Fibroblast of pulmonary artery (primary cell): Measurements from ENCODE around the gene DCDC2.
"Not testable (repeated sequence)": the region's sequence is repeated elsewhere in the genome, so short reads cannot be mapped to it uniquely, and the experiment has no call there.

Source experiments
- DNase-seq: peaks from one replicate; pipeline ENCODE4 v3.0.0-alpha.2; 2010; ENCODE audit warnings: low read depth
- H3K4me3 ChIP-seq: replicated peaks from 2 replicates; pipeline ENCODE4 v1.5.1; 2011; ENCODE audit warnings: low read depth, mild to moderate bottlenecking, control low read depth, low read length, moderate library complexity
- TF ChIP-seq, protein P1 (sequence below): IDR thresholded peaks from 2 replicates; pipeline ENCODE4 v1.5.1; 2011; ENCODE audit warnings: mild to moderate bottlenecking, control low read depth, low read length, inconsistent platforms; ENCODE audit errors: missing control alignments

The DCDC2 gene

DNA sequence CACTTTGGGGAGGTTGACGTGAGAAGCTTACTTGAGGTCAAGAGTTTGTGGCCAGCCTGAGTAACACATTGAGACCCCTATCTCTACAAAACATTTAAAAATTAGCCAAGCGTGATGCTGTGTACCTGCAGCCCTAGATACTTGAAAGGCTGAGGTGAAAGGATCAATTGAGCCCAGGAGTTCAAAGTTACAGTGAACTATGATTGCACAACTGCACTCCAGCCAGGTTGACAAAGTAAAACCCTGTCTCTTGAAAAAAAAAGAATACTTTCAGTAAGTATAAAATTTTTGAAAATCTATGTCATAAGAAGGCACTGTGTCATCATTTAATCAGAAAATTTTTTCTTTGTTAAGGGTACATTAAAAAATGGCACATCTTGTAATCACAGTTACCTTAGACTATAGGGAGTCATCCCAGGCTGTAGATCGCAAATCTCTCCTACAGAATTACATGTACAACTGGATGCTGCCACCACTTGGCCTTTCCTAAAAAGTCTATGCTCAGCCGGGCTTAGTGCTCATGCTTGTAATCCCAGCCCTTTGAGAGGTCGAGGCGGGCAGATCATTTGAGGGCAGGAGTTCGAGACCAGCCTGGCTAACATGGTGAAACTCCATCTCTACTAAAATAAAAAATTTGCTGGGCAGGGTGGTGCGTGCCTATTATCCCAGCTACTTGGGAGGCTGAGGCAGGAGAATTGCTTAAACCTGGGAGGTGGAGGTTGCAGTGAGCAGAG is 27.8 kb upstream of the DCDC2 start:
- no peak for DNase-seq
- TF ChIP-seq, protein P1, sequence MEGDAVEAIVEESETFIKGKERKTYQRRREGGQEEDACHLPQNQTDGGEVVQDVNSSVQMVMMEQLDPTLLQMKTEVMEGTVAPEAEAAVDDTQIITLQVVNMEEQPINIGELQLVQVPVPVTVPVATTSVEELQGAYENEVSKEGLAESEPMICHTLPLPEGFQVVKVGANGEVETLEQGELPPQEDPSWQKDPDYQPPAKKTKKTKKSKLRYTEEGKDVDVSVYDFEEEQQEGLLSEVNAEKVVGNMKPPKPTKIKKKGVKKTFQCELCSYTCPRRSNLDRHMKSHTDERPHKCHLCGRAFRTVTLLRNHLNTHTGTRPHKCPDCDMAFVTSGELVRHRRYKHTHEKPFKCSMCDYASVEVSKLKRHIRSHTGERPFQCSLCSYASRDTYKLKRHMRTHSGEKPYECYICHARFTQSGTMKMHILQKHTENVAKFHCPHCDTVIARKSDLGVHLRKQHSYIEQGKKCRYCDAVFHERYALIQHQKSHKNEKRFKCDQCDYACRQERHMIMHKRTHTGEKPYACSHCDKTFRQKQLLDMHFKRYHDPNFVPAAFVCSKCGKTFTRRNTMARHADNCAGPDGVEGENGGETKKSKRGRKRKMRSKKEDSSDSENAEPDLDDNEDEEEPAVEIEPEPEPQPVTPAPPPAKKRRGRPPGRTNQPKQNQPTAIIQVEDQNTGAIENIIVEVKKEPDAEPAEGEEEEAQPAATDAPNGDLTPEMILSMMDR, result no peak
- no peak overlapping the region for H3K4me3 ChIP-seq

DNA sequence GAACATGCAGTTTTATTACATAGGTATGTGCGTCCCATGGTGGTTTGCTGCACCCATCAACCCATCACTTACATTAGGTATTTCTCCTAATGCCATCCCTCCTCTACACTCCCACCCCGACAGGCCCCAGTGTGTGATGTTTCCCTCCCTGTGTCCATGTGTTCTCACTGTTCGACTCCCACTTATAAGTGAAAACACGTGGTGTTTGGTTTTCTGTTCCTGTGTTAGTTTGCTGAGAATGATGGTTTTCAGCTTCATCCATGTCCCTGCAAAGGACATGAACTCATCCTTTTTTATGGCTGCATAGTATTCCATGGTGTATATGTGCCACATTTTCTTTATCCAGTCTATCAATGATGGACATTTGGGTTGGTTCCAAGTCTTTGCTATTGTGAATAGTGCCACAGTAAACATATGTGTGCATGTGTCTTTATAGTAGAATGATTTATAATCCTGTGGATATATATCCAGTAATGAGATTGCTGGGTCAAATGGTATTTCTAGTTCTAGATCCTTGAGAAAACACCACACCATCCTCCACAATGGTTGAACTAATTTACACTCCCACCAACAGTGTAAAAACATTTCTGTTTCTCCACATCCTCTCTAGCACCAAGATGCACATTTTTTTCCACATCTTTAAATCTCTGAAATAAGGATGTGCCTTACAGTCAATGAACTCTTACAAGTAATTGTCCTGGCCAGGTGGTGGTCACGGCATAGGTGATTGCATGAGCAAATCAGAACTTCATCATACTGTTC is 26.7 kb upstream of the DCDC2 start:
- DNase-seq, H3K4me3 ChIP-seq: not testable (repeated sequence)

DNA sequence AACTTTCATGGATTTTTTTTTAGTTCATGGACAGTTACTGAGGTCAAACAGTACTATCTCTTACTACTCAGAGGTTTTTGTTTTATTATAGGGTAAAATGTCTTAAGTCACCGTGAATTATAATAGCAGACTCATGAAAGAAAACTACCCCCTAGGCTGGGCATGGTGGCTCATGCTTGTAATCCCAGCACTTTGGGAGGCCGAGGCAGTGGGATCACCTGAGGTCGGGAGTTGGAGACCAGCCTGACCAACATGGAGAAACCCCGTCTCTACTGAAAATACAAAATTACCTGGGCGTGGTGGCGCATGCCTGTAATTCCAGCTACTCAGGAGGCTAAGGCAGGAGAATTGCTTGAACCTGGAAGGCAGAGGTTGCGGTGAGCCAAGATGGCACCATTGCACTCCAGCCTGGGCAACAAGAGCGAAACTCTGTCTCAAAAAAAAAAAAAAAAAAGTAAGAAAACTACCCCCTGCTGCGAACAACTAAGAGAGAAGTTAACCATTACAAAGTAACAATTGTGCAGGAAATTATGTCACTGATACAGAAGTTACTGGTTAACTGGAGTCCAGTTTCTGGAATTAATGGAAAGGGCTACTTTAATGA is 25.1 kb upstream of the DCDC2 start:
- DNase-seq, H3K4me3 ChIP-seq: not testable (repeated sequence)

DNA sequence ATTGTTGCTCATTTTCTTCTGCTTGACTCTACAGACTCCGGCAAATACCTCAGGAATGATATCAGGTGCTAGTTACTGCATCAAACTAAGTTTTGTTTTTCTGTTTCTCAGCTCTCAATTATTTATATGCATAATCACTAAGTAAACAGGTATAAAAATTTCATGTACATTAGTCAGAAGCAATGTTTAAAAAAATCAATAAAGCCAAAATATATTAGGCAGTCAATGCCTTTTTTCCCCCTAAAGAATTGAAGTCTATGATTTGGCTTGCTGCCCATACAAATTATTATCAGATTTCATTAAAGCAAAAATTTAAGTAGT is 24.3 kb upstream of the DCDC2 start:
- H3K4me3 ChIP-seq, result no peak overlapping the region
- TF ChIP-seq, protein P1, result no peak

DNA sequence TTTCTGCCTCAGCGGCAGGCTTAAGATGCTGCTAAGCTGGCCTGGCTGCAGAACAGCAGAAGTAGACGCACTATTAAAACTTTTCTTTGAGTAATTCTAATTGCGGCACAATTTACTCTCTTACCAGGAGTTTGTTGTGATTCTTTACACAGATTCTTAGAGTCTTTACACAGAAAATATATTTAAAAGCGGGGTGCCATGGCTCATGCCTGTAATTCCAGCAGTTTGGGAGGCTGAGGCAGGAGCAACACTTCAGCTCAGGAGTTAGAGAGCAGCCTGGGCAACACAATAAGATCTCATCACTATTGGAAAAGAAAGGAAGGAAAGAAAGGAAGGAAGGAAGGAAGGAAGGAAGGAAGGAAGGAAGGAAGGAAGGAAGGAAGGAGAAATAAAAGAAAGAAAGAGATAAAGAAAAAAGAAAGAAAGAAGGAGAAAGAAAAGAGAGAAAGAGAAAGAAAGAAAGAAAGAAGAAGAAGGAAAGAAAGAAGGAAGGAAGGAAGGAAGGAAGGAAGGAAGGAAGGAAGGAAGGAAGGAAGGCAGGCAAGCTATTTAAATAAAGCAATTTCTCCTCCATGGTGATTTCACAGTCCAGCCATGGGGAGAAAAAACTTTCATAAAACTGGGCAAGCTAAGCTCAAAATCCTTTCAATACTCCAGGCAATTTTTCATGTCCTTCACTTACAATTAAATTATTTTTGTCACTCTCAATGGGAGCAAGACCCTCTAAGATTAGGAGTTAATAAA is 23.8 kb upstream of the DCDC2 start:
- TF ChIP-seq, protein P1, result no peak
- no peak overlapping the region for H3K4me3 ChIP-seq
- DNase-seq, result no peak

More for the DNA sequence above, 24.3 kb upstream of the DCDC2 start:
- no peak for DNase-seq

DNA sequence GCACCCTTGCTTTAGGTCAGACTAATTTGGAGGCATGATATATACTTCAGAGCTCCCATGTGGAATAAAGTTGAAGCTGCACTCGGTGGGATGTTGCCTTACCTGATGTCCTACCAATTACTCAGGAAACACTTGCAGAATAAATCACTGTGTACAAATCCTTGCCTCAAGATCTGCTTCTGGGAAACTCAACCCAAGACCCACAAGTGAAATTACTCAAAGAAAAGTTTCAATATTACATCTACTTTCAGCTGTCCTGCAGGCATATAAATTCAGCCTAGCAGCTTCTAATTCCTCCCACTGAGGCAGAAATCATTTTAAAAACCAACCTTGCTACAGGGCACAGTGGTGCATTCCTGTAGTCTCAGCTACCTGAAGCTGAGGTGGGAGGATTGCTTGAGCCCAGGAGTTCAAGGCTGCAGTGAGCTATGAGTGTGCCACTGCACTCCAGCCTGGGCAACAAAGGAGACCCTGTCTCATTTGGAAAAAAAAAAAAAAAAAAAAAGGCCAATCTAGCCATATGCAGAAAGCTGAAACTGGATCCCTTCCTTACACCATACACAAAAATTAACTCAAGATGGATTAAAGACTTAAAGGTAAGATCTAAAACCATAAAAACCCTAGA is 20.7 kb upstream of the DCDC2 start:
- no peak overlapping the region for H3K4me3 ChIP-seq
- TF ChIP-seq, protein P1, result no peak
- no peak for DNase-seq

DNA sequence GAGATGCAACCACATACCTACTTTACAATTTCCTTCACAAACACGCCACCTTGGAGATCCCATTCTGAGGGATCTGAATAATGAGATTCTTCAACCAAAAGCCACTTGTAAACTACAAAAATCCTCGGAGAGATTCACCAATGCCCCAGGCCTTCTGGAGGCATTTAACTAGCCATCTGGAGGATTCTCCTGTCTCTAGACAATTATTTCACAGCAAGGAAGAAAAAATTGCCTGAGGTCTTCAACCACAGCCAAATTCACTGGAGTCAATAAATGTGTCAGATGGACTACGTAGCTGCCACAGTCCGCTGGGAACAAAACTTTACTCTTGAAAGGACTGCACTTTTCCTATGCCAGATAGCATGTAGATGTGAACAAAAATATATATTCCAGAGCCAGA is 19.0 kb upstream of the DCDC2 start:
- TF ChIP-seq, protein P1, result no peak
- no peak for DNase-seq
- no peak overlapping the region for H3K4me3 ChIP-seq
